ENCODE data around the gene ALOX5.

Gene ALOX5

DNA sequence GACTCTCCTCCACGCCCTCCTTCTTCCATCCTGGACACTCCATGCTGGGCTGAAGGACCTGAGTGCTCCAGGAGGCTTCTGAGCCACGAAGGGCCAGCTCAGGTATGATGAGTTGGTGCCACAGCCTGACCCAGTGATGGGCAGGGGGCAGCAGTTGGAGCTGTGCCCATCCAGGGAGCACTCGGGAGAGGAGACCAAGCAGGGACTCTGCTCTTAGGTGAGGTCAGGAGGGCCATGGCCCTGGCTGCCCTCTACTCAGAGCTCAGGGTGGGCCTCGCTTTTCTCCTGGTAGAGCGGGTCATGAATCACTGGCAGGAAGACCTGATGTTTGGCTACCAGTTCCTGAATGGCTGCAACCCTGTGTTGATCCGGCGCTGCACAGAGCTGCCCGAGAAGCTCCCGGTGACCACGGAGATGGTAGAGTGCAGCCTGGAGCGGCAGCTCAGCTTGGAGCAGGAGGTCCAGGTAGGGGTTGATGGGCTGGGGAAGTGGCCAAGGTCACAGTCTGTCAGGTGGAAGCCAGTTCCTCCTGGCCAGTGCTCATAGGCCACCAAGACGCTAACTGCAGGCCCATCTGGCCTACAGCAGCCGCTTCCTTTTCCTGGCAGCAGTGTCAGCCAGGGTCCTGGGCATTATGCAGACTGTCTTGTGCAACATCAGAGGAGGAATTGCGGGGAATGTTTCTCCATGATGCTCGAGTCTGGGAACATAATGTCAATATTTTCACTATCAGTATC lies 50.8 kb downstream of the ALOX5 start:
- no peak for DNase-seq (ENCODE audit: low read depth)

DNA sequence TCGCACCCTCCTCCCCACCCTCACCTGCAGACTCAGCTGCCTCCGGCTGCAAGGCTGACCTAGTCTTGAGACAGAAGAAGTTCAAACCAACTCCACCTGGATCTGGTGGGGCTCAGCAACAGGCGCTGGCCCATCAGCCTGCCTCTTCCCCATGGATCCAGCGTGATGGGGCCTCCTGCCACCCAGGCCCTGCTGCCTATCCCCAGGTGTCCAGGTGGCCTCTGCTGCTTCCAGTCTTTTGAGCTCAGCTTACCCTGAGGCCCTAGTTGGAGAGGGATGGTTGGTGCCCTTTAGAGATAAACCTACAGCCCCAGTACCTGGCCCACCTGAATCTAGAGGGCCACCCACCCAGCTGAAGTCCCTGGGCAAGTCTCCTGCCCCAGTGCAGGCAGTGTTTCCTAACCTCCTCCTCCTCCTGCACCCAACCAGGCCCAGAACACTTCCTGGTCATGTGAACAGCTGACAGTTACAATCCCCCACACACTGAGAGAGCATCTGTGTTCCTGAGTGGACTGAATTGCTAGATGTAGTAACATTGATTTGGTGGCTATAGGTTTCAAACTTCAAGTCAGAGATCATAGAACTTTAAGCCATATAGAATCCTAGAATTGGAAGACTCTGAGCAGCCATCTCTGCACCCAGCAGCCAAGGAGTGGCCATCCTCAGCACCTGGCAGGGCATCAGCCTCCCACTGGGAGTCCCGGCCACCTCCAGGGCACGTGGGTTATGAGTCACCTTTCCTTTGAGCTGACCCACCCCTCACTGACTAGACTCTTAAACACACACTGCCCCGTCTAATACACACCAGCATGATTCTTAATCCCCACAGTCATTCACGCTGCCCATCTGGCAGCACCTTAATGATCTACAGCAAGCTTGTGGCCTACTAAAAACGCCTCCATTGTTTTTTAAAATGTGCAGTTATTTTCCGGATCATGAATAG lies 51.9 kb downstream of the ALOX5 start:
- DNase-seq (ENCODE audit: low read depth), result no peak

DNA sequence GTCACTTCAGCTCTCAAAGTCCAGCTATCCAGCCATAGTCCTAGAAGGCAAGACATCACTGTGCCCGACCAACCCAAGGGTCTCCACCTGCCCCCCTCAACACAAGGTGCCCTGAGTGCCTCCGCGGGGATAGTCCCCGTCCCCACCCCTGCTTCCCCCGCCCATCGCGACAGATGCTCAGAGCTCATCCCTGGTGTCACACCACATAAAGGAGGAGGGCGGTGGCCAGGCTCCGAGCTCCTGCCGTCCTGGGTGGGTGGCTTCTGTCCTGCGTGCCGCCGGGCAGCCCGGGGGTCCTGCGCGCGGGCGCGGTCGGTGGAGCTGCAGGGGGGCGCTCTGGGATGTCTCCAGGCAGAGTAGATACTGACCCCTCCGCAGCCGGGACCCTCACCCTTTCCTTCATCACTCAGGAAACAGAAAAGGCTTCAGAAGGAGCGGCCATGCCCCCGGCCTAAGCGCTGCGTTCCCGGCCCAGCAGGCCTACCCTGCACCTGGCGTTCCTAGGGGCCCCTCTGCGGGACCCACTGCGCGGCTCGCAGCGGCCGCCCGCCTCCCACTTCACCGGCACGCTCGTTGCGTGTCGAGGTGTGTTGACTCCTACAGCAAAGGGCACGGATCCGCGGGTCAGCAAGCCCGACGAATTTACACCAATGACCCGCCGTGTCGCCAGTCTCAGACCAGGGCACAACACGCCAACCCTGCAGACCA lies 53.4 kb downstream of the ALOX5 start:
- no peak for DNase-seq (ENCODE audit: low read depth)

DNA sequence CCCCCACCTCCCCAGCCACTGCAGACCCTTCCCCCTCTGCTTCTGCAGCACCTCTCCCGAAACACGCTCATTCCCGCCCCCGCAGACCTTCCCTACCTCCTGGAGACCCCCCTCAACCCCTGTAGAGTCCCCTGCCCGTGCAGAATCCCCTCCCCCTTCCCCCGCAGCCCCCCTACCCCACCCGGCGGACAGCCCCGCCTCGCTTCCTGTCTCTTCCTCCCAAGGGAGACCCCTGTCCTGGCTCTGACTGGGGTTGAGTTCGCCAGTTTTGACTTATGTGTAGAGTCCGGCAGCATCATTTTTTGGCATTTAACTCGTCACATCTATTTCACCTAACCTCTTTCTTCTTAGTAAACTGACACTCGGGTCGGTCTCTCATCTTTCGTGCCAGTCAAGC lies 54.0 kb downstream of the ALOX5 start:
- no peak for DNase-seq (ENCODE audit: low read depth)

DNA sequence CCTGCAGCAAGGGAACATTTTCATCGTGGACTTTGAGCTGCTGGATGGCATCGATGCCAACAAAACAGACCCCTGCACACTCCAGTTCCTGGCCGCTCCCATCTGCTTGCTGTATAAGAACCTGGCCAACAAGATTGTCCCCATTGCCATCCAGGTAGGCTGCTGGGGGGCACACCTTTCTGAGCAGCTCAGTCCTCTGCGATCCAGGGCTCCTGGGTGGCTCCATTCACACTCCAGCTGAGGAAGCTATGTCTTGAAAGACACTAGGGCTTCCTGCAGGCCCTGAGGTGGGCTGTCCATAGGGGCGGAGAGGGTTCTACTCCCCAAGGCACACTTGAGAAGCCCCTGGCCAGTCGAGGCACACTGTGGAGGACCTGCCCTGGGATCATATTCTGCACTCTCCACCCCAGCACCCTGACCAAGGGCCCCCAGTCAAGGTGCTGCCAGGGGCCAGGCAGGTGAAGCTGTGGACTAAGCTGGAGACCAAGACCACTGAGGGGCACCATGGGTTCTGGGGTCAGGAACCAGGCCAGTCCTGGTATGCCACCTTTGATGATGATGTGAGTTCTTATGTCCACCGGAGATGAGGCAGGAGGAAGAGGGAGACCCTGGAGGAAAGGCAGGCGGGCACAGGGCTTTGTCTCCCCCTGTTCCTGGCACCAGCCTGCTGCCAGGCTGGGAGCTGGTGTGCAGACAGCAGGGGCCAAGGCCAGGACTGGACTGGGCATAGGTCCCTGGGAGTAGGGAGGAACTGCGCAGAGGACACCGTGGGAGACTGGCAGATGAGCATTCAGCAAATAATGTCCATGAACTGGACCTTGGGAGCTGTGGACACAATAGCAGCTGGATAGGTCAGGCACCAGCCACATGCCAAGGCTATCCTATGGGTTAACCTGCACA lies 54.8 kb downstream of the ALOX5 start:
- no peak for DNase-seq (ENCODE audit: low read depth)

DNA sequence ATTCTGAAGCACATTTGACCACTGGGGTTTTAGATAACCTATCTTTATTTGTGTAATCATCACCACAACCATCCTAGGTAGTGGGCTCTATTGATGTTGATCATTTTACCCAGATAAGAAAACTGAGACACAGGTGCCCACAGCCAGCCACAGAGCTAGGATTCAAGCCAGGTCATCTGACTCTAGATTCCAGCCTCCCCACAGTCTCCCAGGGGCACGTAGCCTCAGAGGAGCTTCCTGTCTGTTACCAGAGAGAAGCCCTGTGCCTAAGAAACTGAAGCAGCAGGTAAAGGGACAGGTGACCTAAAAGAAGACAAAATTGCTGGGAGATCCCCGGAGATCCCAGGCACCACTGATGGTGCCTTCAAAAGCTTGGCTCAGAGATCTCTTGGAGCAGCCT lies 55.8 kb downstream of the ALOX5 start:
- no peak for DNase-seq (ENCODE audit: low read depth)

DNA sequence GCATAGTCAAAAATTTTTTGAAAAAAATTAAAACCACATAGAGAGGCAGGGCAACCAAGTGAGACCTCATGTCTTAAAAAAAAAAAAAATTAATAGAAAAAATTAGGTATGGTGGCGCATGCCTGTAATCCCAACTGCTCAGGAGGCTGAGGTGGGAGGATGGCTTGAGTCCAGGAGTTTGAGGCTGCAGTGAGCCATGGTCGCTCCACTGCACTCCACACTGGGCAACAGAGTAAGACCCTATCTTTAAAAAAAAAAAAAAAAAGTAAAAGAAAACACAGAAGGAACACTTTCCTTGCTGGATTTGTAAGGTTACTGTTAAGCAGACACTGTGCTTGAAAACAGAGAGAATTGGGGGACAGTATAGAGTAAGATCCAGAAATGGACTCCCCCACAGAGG lies 58.1 kb downstream of the ALOX5 start:
- DNase-seq (ENCODE audit: low read depth), result no peak

DNA sequence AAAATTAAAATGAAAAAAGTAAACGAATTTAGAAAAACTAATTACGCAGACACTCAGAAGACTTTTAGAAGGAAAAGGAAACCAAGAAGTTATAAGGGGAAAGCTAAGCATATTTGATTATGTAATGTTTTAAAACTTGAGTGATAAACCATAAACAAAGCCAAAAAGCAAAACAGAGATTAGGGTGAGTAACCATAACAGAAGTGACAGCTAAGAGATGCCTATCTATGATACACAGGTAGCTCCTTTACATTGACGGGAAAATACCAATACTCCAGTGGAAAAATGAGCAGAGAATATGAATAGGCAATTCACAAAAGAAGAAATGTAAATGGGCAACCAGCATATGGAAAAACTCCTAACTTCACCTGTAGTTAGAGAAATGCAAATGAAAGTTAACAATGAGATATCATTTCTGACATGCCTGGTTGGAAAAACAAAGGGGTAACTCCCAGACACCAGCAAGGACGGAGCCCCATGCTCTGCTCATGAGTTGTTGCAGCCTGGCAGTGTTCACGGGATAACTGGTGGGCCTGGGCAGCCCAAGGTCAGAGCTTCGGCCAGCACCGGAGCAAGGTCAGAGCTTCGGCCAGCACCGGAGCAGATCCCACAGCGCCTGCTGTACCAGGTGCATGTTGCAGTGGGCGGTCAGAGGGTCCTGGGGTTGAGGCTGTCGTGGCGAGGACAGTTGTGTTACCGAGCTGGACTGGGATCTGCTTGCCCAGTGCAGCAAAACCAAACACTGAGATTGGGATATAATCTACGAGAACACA lies 58.9 kb downstream of the ALOX5 start:
- DNase-seq (ENCODE audit: low read depth), result no peak

DNA sequence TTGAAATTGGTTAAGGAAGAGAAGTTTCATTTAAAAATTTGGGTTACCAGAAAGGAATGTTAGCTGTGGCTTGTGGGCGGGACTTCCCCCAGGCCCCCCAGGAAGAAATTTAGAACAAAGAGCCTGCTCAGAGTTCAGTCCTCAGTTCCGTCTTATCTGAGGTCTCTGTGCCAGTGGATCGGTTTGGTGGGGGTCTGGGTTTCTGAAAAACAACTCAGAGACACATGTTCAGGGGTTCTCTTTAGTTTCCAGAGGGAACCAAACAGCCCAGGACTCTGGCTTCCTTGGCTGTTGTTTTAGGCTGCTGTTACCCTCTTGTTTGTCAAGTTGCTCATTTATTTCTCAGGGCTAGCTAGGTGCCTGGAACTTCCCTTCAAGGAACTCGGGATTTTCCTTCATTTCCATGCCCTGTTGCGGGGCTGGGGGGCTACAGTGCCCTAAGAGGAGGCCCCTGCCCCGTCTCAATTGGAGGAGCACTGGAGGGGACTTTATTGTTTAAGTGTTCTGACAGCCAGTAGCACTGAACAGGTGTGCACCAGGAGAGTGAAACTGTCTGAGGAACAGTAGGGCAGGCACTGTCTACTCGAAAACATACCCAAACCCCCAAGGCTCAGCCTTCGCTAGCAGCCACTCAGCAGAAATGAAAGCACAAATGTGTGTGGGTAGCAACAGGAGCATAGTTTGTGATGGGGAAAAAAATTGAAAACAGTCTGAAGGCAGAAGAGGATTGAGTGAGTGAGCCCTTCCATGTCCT lies 59.9 kb downstream of the ALOX5 start:
- no peak for DNase-seq (ENCODE audit: low read depth)

DNA sequence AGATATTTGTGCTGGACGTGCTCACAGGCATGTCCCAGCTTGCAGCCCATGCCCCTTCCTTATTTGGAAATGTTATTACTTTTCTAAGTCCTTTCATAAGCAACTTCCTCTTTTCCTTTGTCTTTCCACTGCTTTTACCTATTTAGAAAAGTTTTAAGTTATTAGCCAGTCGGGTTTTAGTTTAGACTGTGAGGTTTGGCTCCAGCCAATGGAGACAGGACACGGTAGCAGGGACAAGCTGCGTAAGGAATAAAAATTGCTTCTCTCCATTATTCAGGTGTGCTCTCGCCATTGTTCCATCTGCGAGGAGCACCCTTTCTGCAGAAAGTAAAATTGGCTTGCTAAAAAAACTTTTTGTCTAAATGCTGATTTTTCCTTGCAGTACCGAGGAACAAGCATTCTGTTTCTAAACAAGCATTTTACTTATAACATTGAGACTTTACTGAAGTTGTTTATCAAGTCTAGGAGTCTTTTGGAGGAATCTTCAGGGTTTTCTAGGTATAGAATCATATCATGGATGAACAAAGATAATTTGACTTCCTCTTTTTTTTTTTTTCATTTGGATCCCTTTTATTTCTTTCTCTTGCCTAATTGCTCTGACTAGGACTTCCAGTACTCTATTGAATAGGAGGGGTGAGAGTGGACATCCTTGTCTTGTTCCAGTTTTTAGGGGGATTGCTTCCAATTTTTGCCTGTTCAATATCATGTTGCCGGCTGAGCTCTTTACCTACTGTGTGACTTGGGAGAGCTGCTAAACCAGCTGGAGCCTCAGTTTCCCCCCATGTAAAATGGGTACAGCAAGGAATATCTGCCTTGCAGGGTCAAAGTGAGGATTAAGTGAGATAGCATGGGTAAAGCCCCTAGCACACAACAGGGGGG lies 63.8 kb downstream of the ALOX5 start:
- DNase-seq (ENCODE audit: low read depth), result no peak

DNA sequence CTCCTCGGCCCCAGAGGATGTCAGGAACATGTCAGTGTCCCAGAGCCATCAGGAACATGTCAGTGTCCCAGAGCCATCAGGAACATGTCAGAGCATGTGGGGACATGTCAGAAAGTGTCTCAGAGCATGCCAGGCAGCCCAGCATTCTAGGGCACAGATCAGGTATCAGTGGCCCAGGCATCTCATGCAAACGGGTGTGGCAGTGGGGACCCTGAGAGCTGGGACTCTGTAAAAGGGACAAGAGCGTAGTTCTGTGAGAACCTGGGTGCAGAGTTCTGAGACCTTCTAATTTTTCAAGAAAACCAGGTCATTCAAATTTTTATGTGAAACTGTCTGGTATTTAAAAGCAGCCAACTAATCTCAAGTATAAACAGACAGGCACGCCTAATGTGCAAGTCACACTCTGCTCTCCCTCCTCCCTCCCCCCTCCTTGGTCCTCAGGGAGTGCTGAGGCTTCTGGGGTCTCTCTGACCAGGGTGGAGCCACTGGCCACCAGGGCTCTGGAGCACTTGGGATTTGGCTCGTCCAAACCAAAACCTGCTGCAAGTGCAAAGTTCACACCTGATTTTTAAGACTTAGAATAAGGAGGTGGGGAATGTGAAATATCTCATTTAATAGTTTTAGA lies 64.6 kb downstream of the ALOX5 start:
- DNase-seq (ENCODE audit: low read depth), result no peak

DNA sequence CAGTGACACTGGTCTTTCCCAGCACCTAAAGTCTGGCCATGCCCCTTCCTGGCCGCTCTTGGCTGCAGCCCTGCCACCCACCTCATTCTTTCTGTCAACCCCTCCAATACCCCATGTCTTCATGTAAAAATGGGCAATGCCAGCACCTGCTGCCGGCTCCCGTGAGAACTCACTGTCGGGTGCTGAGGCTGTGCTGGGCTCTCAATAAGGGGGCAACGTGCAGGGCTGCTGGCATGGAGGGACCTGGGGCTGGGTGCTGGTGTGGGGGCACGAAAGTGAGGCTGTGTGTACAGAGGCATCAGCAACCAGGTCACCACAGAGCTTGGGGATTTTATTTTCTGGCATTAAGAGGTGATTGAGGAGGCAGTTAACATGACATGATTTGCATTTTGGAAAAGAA lies 65.3 kb downstream of the ALOX5 start:
- DNase-seq (ENCODE audit: low read depth), result no peak

DNA sequence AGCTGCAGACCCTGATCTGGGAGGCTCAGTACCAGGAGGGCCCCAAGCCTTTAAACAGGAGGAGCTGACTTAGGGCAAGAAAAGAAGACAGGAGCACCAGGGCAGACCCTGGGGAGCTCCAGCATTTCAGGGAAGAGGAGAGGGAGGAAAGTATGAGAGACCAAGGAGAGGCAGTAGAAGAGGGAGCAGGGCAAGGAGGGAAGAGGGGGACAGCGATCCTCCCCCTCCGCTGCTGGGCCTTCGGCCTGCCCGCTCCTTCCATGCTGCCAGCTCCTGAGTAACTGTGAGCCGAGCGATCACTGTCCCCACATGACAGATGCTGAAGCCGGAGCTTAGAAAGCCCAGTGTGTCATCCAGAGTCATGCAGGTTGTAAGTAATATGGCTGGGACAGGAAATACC lies 65.9 kb downstream of the ALOX5 start:
- no peak for DNase-seq (ENCODE audit: low read depth)

DNA sequence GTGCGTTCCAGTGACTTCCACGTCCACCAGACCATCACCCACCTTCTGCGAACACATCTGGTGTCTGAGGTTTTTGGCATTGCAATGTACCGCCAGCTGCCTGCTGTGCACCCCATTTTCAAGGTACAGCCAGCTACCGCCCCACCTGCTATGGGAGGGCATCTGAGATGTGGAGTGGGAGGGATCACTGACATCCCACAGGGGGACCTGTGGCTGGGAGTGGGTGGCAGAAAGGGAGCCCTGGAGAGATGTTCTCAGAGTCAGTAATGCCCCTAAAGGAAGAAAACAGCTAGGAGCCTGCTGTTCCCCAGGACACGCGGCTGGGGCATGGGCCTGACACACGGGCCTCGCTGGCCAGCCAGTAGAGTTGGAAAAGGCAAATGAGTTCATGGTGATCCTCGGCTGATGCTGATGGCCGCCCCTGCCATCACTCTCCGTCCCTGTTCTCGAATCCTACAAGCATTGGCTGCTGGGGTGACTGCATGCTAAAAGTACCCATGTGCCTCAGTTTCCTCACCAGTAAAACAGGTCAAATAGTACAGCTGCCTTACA lies 66.6 kb downstream of the ALOX5 start:
- DNase-seq (ENCODE audit: low read depth), result no peak

DNA sequence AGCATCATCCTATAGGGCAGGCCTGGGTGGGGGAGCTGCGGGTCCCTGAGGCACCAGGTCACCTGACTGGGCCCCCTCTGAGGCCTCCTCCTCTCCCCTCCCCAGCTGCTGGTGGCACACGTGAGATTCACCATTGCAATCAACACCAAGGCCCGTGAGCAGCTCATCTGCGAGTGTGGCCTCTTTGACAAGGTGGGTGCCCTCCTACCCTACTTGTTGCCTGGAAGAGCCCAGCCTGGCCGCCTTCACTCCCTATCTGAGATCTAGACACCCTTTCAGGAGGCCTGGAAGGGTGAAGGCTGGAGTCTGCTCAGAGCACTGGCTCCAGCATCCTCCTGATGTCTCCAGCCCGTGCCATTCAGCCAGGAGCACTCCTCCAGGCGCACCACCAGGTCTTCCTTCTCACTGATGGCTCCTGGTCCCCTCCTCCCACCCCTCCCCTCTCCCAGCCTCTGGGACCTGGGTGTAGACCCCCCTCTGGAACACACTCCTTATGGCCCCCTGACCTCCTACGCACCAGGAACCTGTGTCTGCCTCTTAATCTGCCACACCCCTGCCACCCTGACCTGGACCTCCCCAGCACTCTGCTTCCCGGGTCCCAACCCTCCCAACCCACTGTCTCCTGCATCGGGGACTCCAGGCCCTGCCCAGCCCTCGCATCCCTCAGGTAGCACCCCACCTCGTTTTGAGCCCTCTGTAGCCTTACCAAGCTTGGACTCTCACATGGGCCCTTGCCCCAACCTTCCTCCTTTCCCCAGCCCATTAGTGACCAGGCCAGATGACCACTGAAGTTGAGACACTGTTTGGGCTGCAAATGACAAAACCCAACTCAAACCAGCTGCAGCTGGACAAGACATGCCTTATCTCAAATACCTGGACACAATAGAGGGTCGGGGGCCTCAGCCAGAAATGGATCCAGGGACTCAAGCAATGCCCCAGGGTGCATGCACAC lies 67.5 kb downstream of the ALOX5 start:
- no peak for DNase-seq (ENCODE audit: low read depth)

DNA sequence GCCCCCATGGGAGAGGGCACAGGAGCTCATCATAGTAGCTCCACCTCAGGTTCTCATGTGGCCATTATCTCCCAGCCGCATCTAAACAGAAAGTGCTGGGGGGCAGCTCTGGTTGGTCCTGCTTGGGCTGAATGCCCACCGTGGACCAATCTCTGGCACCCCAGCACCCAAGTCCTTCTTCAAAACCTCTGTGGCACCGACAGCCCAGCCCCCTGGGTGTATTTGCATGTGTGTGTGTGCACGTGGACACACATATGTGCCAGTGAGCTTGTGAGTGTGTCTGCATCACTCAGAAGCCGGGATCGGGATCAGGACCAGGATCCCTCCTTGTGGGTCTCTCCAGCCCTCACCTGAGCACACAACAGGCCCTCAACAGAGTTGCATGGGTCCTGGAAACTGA lies 68.2 kb downstream of the ALOX5 start:
- DNase-seq (ENCODE audit: low read depth), result no peak

DNA sequence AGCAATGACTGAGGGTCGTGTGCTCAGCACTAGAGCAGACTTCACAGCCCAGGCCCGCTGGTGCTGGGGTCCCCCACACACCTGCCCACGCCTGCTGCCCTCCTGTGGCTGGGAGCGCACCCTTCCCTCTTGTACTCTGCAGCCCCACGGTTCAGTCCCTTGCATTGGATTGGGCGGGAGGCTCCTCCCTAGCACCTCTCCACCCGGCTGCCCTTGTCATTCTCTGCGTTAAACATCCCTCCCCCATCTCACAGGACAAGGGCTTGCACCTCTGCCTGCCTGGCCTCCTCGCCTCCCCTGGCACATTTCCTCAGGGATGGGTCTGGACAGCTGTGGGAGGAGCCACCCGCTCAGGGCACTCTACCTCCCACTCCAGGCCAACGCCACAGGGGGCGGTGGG lies 68.6 kb downstream of the ALOX5 start:
- no peak for DNase-seq (ENCODE audit: low read depth)

Data from stimulated activated CD8-positive, alpha-beta memory T cell treated with anti-CD3 and anti-CD28 coated beads, Interleukin-7, amount 100 ng/mL, for 24 hours (primary cell).